Mammary epithelial cell (primary cell): ENCODE results near the gene TDRKH.
"Not testable (repeated sequence)": the region's sequence is repeated elsewhere in the genome, so short reads cannot be mapped to it uniquely, and the experiment has no call there.

Source experiments
- CTCF ChIP-seq, 2 donors: IDR thresholded peaks in 1 of 2; conservative IDR thresholded peaks in 1 of 2; 2 replicates each; pipeline ENCODE4 v1.5.1; 2011 to 2012; ENCODE audit warnings: inconsistent platforms in 2 of 2, low read length in 2 of 2, mild to moderate bottlenecking in 2 of 2, control low read depth in 1 of 2, low read depth in 1 of 2; ENCODE audit not compliant: insufficient read depth in 1 of 2; ENCODE audit errors: extremely low read depth in 1 of 2
- EZH2 ChIP-seq: IDR thresholded peaks from 2 replicates; pipeline ENCODE4 v1.6.1; 2012; ENCODE audit warnings: low read length, inconsistent platforms, borderline replicate concordance

- not testable (repeated sequence) for TF ChIP-seq CTCF (conservative IDR thresholded peaks at IDR 0.05 in 1 of 2, IDR thresholded peaks at IDR 0.05 in 1 of 2; ENCODE audit: extremely low read depth in 1 of 2, insufficient read depth in 1 of 2, low read depth in 1 of 2, low read length in 2 of 2); EZH2
These were observed 9.6 kb downstream of the TDRKH start for GRCh38 chr1:151780736-151781135.
